ENCODE data around the gene ABCA6.

ABCA6 gene

DNA sequence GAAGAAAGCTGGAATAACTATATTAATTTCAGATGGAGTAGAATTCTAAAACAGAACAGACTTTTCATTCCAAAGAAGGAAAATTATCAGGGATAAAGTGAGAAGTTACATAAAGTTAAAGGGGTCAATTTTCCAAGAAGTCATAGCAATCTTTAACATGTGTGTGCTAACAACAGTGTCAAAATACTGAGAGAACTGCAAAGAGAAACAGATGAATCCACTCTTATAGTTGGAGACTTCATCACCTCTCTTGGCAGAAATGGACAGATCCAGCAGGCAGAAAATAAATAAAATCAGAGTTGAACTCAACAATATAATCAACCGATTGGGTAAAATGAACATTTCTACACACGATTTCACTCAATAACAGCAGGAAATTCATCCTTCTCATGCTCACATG lies 86.4 kb downstream of the ABCA6 start:
- Histone ChIP-seq H3K9me3 (ENCODE audit: control insufficient read depth, insufficient read depth, low read depth, low read length) (no peaks in the 10 kb centered on the region), H3K27ac (ENCODE audit: extremely low read depth, low read depth, low read length) (no peak overlapping the region), H3K4me3 (ENCODE audit: low read depth, low read length) (no peak overlapping the region), H3K36me3 (ENCODE audit: control insufficient read depth in 2 of 2, insufficient read depth in 1 of 2, low read length in 2 of 2) (no peaks in the 10 kb centered on the region), H3K4me1 (ENCODE audit: control insufficient read depth, insufficient read depth, low read length) (no peaks in the 10 kb centered on the region)
- ChIA-PET POLR2A (no interaction called here), CTCF (no interaction called here)
- TF ChIP-seq ZNF623 (tag by site-specific recombination; IDR thresholded peaks at IDR 0.05) (no peak), ZNF571 (tag by site-specific recombination; IDR thresholded peaks at IDR 0.05) (no peak), ZBTB17 (tag by site-specific recombination; IDR thresholded peaks at IDR 0.05) (no peak), ZNF521 (tag by site-specific recombination; IDR thresholded peaks at IDR 0.05) (no peak), ZNF274 (IDR thresholded peaks at IDR 0.05; ENCODE audit: low read length) (no peak), ZNF274 (tag by site-specific recombination; IDR thresholded peaks at IDR 0.05; ENCODE audit: borderline replicate concordance) (no peak), ZNF423 (tag by site-specific recombination; IDR thresholded peaks at IDR 0.05) (no peak), KLF10 (tag by site-specific recombination; IDR thresholded peaks at IDR 0.05) (no peak), ZFP41 (tag by site-specific recombination; IDR thresholded peaks at IDR 0.05; ENCODE audit: borderline replicate concordance) (no peak), HOXC10 (CRISPR knock-in tag; IDR thresholded peaks at IDR 0.05) (no peak), ZNF214 (tag by site-specific recombination; IDR thresholded peaks at IDR 0.05; ENCODE audit: borderline replicate concordance) (no peak), ZNF23 (tag by site-specific recombination; IDR thresholded peaks at IDR 0.05; ENCODE audit: borderline replicate concordance) (no peak), ZNF768 (tag by site-specific recombination; IDR thresholded peaks at IDR 0.05) (no peak), ZNF791 (tag by site-specific recombination; IDR thresholded peaks at IDR 0.05) (no peak), KLF1 (tag by site-specific recombination; IDR thresholded peaks at IDR 0.05) (no peak), YY2 (tag by site-specific recombination; IDR thresholded peaks at IDR 0.05) (no peak)
- TF ChIP-seq, protein P1, sequence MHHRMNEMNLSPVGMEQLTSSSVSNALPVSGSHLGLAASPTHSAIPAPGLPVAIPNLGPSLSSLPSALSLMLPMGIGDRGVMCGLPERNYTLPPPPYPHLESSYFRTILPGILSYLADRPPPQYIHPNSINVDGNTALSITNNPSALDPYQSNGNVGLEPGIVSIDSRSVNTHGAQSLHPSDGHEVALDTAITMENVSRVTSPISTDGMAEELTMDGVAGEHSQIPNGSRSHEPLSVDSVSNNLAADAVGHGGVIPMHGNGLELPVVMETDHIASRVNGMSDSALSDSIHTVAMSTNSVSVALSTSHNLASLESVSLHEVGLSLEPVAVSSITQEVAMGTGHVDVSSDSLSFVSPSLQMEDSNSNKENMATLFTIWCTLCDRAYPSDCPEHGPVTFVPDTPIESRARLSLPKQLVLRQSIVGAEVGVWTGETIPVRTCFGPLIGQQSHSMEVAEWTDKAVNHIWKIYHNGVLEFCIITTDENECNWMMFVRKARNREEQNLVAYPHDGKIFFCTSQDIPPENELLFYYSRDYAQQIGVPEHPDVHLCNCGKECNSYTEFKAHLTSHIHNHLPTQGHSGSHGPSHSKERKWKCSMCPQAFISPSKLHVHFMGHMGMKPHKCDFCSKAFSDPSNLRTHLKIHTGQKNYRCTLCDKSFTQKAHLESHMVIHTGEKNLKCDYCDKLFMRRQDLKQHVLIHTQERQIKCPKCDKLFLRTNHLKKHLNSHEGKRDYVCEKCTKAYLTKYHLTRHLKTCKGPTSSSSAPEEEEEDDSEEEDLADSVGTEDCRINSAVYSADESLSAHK (tag by site-specific recombination; IDR thresholded peaks at IDR 0.05), result no peak
- TF ChIP-seq, protein P2, sequence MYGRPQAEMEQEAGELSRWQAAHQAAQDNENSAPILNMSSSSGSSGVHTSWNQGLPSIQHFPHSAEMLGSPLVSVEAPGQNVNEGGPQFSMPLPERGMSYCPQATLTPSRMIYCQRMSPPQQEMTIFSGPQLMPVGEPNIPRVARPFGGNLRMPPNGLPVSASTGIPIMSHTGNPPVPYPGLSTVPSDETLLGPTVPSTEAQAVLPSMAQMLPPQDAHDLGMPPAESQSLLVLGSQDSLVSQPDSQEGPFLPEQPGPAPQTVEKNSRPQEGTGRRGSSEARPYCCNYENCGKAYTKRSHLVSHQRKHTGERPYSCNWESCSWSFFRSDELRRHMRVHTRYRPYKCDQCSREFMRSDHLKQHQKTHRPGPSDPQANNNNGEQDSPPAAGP (tag by site-specific recombination; IDR thresholded peaks at IDR 0.05), result no peak
- TF ChIP-seq, protein P3, sequence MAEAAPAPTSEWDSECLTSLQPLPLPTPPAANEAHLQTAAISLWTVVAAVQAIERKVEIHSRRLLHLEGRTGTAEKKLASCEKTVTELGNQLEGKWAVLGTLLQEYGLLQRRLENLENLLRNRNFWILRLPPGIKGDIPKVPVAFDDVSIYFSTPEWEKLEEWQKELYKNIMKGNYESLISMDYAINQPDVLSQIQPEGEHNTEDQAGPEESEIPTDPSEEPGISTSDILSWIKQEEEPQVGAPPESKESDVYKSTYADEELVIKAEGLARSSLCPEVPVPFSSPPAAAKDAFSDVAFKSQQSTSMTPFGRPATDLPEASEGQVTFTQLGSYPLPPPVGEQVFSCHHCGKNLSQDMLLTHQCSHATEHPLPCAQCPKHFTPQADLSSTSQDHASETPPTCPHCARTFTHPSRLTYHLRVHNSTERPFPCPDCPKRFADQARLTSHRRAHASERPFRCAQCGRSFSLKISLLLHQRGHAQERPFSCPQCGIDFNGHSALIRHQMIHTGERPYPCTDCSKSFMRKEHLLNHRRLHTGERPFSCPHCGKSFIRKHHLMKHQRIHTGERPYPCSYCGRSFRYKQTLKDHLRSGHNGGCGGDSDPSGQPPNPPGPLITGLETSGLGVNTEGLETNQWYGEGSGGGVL (tag by site-specific recombination; IDR thresholded peaks at IDR 0.05), result no peak
- TF ChIP-seq, protein P4, sequence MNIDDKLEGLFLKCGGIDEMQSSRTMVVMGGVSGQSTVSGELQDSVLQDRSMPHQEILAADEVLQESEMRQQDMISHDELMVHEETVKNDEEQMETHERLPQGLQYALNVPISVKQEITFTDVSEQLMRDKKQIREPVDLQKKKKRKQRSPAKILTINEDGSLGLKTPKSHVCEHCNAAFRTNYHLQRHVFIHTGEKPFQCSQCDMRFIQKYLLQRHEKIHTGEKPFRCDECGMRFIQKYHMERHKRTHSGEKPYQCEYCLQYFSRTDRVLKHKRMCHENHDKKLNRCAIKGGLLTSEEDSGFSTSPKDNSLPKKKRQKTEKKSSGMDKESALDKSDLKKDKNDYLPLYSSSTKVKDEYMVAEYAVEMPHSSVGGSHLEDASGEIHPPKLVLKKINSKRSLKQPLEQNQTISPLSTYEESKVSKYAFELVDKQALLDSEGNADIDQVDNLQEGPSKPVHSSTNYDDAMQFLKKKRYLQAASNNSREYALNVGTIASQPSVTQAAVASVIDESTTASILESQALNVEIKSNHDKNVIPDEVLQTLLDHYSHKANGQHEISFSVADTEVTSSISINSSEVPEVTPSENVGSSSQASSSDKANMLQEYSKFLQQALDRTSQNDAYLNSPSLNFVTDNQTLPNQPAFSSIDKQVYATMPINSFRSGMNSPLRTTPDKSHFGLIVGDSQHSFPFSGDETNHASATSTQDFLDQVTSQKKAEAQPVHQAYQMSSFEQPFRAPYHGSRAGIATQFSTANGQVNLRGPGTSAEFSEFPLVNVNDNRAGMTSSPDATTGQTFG (tag by site-specific recombination; IDR thresholded peaks at IDR 0.05; ENCODE audit: borderline replicate concordance), result no peak
